DOHH2 (cell line): Measurements from ENCODE around the gene SLC52A3.

ENCODE experiments used
- CTCF ChIP-seq: fragments of 200-600 bp; sonication (generic); IDR thresholded peaks from one replicate; pipeline ENCODE4 v1.5.1; 2014; ENCODE audit warnings: antibody characterized with exemption, mild to moderate bottlenecking, low read depth, low read length; ENCODE audit not compliant: poor library complexity, severe bottlenecking
- EZH2phosphoT487 ChIP-seq: fragments of 200-600 bp; sonication (generic); IDR thresholded peaks from 2 replicates; pipeline ENCODE4 v1.6.1; 2017; ENCODE audit warnings: borderline replicate concordance, mild to moderate bottlenecking, antibody characterized with exemption, low read length, moderate library complexity, mixed read lengths

DNA sequence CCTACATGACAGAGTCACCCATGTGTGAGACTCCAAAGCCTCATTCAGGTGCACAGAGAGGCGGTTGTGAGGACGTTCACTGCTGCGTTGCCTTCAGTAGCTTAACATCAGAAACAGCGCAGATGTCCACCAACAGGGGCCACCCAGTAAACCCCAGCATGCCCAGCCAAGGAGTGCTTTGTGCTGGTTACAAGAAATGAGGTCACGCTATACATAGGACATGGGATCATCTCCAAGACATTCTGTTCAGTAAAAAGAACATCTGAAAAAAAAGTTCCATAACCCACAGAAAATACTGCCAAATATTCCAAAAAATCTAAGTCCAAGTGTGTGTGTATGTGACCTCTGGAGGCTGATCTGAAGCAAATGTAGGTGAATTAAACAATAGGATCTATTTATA lies 16.0 kb downstream of the SLC52A3 start:
- no peak for TF ChIP-seq CTCF
- no peak for TF ChIP-seq EZH2phosphoT487
